Smooth muscle cell (in vitro differentiated cells): ENCODE results near the gene NBPF4. TPM values are rescaled to one million over a fixed set of nuclear protein-coding genes. Genes with fewer than 3 reads are reported as not detected.
"Not testable (repeated sequence)": the region's sequence is repeated elsewhere in the genome, so short reads cannot be mapped to it uniquely, and the experiment has no call there.

Source experiments
- DNase-seq: peaks from one replicate; lab custom pipeline; 2025; ENCODE audit not compliant: unreplicated experiment; lab: John Stamatoyannopoulos, UW
- H2AFZ ChIP-seq: fragments of 200-600 bp; sonication (generic); 2 replicates; pipeline ENCODE4 v1.6.0; 2016; ENCODE audit warnings: antibody characterized with exemption, low read depth, mild to moderate bottlenecking
- H3F3A ChIP-seq: fragments of 200-600 bp; sonication (generic); 2 replicates; pipeline ENCODE4 v1.6.0; 2017; ENCODE audit warnings: antibody characterized with exemption, low read depth
- H3K27ac ChIP-seq: fragments of 200-600 bp; sonication (generic); 2 replicates; pipeline ENCODE4 v1.5.1; 2016; ENCODE audit warnings: low read depth, mild to moderate bottlenecking
- H3K27me3 ChIP-seq: fragments of 200-600 bp; sonication (generic); 2 replicates; pipeline ENCODE4 v1.6.1; 2016; ENCODE audit warnings: low read depth, mild to moderate bottlenecking
- H3K36me3 ChIP-seq: fragments of 200-600 bp; sonication (generic); 2 replicates; pipeline ENCODE4 v1.5.1; 2016; ENCODE audit warnings: low read depth
- H3K4me1 ChIP-seq: fragments of 200-600 bp; sonication (generic); 2 replicates; pipeline ENCODE4 v1.5.1; 2016; ENCODE audit warnings: low read depth
- H3K4me2 ChIP-seq: fragments of 200-600 bp; sonication (generic); 2 replicates; pipeline ENCODE4 v1.6.0; 2016; ENCODE audit warnings: mild to moderate bottlenecking
- H3K4me3 ChIP-seq: fragments of 200-600 bp; sonication (generic); 2 replicates; pipeline ENCODE4 v1.5.1; 2016; ENCODE audit warnings: mild to moderate bottlenecking
- H3K79me2 ChIP-seq: fragments of 200-600 bp; sonication (generic); 2 replicates; pipeline ENCODE4 v1.6.0; 2016; ENCODE audit warnings: low read depth, mild to moderate bottlenecking
- H3K9ac ChIP-seq: fragments of 200-600 bp; sonication (generic); 2 replicates; pipeline ENCODE4 v1.6.0; 2016; ENCODE audit warnings: low read depth
- H3K9me3 ChIP-seq: fragments of 200-600 bp; sonication (generic); replicated peaks from 2 replicates; pipeline ENCODE4 v1.5.1; 2016; ENCODE audit warnings: low read depth
- H4K20me1 ChIP-seq: fragments of 200-600 bp; sonication (generic); 2 replicates; pipeline ENCODE4 v1.6.0; 2016; ENCODE audit warnings: low read depth
- WGBS: methylation state at CpG from one replicate; pipeline ENCODE4 v1.1.7; 2016; ENCODE audit warnings: low lambda C conversion rate; 5-methylcytosine and 5-hydroxymethylcytosine counted together
- polyA plus RNA-seq: library from polyadenylated mRNA; unstranded; fragments of >200 nt; fragmentation: Nextera tagmentation; extraction: Ambion mirVana; gene quantifications from 2 replicates; pipeline ENCODE4 v1.2.1, GENCODE V29; 2016
- total RNA-seq: library from RNA; depleted of rRNA; stranded (reverse); fragments of >200 nt; gene quantifications from 2 replicates; pipeline ENCODE4 v1.2.3, GENCODE V29; 2014

NBPF4 gene
- total and polyA plus RNA-seq, 2 experiments from 2014 or later, result not detected

- not testable (repeated sequence) for H3K36me3 ChIP-seq, DNase-seq, H3K4me2 ChIP-seq, H3K27ac ChIP-seq, H3K27me3 ChIP-seq, H3K9me3 ChIP-seq, H2AFZ ChIP-seq, H4K20me1 ChIP-seq, H3K79me2 ChIP-seq, H3K4me3 ChIP-seq, H3K4me1 ChIP-seq, H3K9ac ChIP-seq, H3F3A ChIP-seq
- no CpG with 5 or more reads among the region's 2 CpGs for WGBS
Observed at GRCh38 chr1:108239426-108239825, 4.5 kb downstream of the NBPF4 start.

GRCh38 chr1:108235308-108235707, 8.6 kb downstream of the NBPF4 start:
- not testable (repeated sequence) for H3K4me2 ChIP-seq, DNase-seq
- WGBS, result no CpG with 5 or more reads among the region's 2 CpGs

GRCh38 chr1:108232183-108232582, 11.7 kb downstream of the NBPF4 start:
- DNase-seq, result not testable (repeated sequence)
- no CpG with 5 or more reads among the region's 3 CpGs for WGBS

More at GRCh38 chr1:108235308-108235707, 8.6 kb downstream of the NBPF4 start:
- H4K20me1 ChIP-seq, H3F3A ChIP-seq, H2AFZ ChIP-seq, H3K4me3 ChIP-seq, H3K9me3 ChIP-seq, H3K4me1 ChIP-seq, H3K79me2 ChIP-seq, H3K9ac ChIP-seq, H3K27ac ChIP-seq, H3K36me3 ChIP-seq, H3K27me3 ChIP-seq: not testable (repeated sequence)

GRCh38 chr1:108229976-108230375, 13.9 kb downstream of the NBPF4 start:
- not testable (repeated sequence) for H3K4me1 ChIP-seq, H3K79me2 ChIP-seq, H3K27ac ChIP-seq, H3K27me3 ChIP-seq, DNase-seq, H3K36me3 ChIP-seq, H3K4me2 ChIP-seq, H2AFZ ChIP-seq, H4K20me1 ChIP-seq, H3F3A ChIP-seq, H3K9ac ChIP-seq, H3K9me3 ChIP-seq, H3K4me3 ChIP-seq
- no CpG with 5 or more reads among the region's 3 CpGs for WGBS

More at GRCh38 chr1:108232183-108232582, 11.7 kb downstream of the NBPF4 start:
- not testable (repeated sequence) for H3K9ac ChIP-seq, H3K27me3 ChIP-seq, H3K36me3 ChIP-seq, H4K20me1 ChIP-seq, H3F3A ChIP-seq, H3K4me2 ChIP-seq, H3K79me2 ChIP-seq, H3K27ac ChIP-seq, H3K4me1 ChIP-seq, H2AFZ ChIP-seq, H3K4me3 ChIP-seq, H3K9me3 ChIP-seq

GRCh38 chr1:108227772-108228171, 16.1 kb downstream of the NBPF4 start:
- not testable (repeated sequence) for H3K27ac ChIP-seq, H3K9me3 ChIP-seq, H3K4me3 ChIP-seq, H3K4me1 ChIP-seq, H3F3A ChIP-seq, H3K27me3 ChIP-seq, H3K36me3 ChIP-seq, DNase-seq, H3K9ac ChIP-seq, H3K79me2 ChIP-seq, H3K4me2 ChIP-seq, H2AFZ ChIP-seq, H4K20me1 ChIP-seq
- no CpG with 5 or more reads among the region's 7 CpGs for WGBS

GRCh38 chr1:108226855-108227254, 17.0 kb downstream of the NBPF4 start:
- H3K36me3 ChIP-seq, H3K4me1 ChIP-seq, H3K4me2 ChIP-seq, H2AFZ ChIP-seq, H3K9me3 ChIP-seq, H3K27me3 ChIP-seq, H4K20me1 ChIP-seq, H3K27ac ChIP-seq, H3K4me3 ChIP-seq, H3F3A ChIP-seq, DNase-seq, H3K9ac ChIP-seq, H3K79me2 ChIP-seq: not testable (repeated sequence)
- WGBS, result 64% methylated on average over 1 of the region's 4 CpGs

- 92% methylated on average over 7 of the region's 7 CpGs for WGBS
- not testable (repeated sequence) for H3K36me3 ChIP-seq, H3K4me1 ChIP-seq, H3K4me2 ChIP-seq, H3K79me2 ChIP-seq, H3K27ac ChIP-seq, H3F3A ChIP-seq, H2AFZ ChIP-seq, H3K9me3 ChIP-seq, H3K9ac ChIP-seq, H3K4me3 ChIP-seq, DNase-seq, H3K27me3 ChIP-seq, H4K20me1 ChIP-seq
Observed at GRCh38 chr1:108223226-108223625, 20.6 kb downstream of the NBPF4 start.

- H3K27ac ChIP-seq, H3K4me2 ChIP-seq, H2AFZ ChIP-seq, H3K36me3 ChIP-seq, H3K27me3 ChIP-seq, H3K79me2 ChIP-seq, H3K9ac ChIP-seq, H3F3A ChIP-seq, H4K20me1 ChIP-seq, H3K4me1 ChIP-seq, H3K4me3 ChIP-seq, H3K9me3 ChIP-seq, DNase-seq: not testable (repeated sequence)
- WGBS, result 90% methylated on average over 14 of the region's 14 CpGs
Observed at GRCh38 chr1:108217515-108218174, 26.2 kb downstream of the NBPF4 start.

GRCh38 chr1:108217007-108217406, 26.9 kb downstream of the NBPF4 start:
- H3K4me3 ChIP-seq, H3F3A ChIP-seq, H2AFZ ChIP-seq, DNase-seq, H4K20me1 ChIP-seq, H3K9me3 ChIP-seq, H3K27me3 ChIP-seq, H3K27ac ChIP-seq, H3K36me3 ChIP-seq, H3K4me1 ChIP-seq, H3K9ac ChIP-seq, H3K4me2 ChIP-seq, H3K79me2 ChIP-seq: not testable (repeated sequence)
- 55% methylated on average over 2 of the region's 2 CpGs for WGBS
